Endodermal cell (in vitro differentiated cells): Measurements from ENCODE around the gene GCLC. TPM values are rescaled to one million over a fixed set of nuclear protein-coding genes. Genes with fewer than 3 reads are reported as not detected.

Experiments
- DNase-seq: peaks from one replicate; pipeline ENCODE4 v3.0.0-alpha.2; 2017
- H3K27ac ChIP-seq: 2 replicates; pipeline ENCODE4 v1.5.1; 2013; ENCODE audit warnings: mild to moderate bottlenecking, low read depth, low read length, moderate library complexity
- H3K27me3 ChIP-seq: 2 replicates; pipeline ENCODE4 v1.6.1; 2013; ENCODE audit warnings: mild to moderate bottlenecking, low read length, moderate library complexity; ENCODE audit not compliant: insufficient read depth, control insufficient read depth, poor library complexity, severe bottlenecking
- H3K36me3 ChIP-seq: 2 replicates; pipeline ENCODE4 v1.7.0; 2013; ENCODE audit warnings: mild to moderate bottlenecking, low read length, moderate library complexity; ENCODE audit not compliant: control insufficient read depth, insufficient read depth
- H3K4me1 ChIP-seq: one replicate; pipeline ENCODE4 v1.7.0; 2013; ENCODE audit warnings: low read length; ENCODE audit not compliant: control insufficient read depth, insufficient read depth
- H3K4me3 ChIP-seq: 2 replicates; pipeline ENCODE4 v1.5.1; 2013; ENCODE audit warnings: mild to moderate bottlenecking, low read length, moderate library complexity
- H3K9ac ChIP-seq: 2 replicates; pipeline ENCODE4 v1.6.1; 2013; ENCODE audit warnings: mild to moderate bottlenecking, low read length, moderate library complexity; ENCODE audit not compliant: poor library complexity, severe bottlenecking; ENCODE audit errors: extremely low read depth
- H3K9me3 ChIP-seq: 2 replicates; pipeline ENCODE4 v1.6.1; 2013; ENCODE audit warnings: mild to moderate bottlenecking, low read length, moderate library complexity; ENCODE audit not compliant: control insufficient read depth
- H3K27ac Mint-ChIP-seq: 2 replicates; pipeline ENCODE4 v1.8.0; 2020; ENCODE audit warnings: mixed read lengths
- H3K27me3 Mint-ChIP-seq: 2 replicates; pipeline ENCODE4 v1.8.0; 2021; ENCODE audit warnings: mild to moderate bottlenecking, mixed read lengths; ENCODE audit not compliant: insufficient read depth
- H3K36me3 Mint-ChIP-seq: 2 replicates; pipeline ENCODE4 v1.8.0; 2020; ENCODE audit warnings: low read depth, mixed read lengths
- H3K4me1 Mint-ChIP-seq: 2 replicates; pipeline ENCODE4 v1.8.0; 2020; ENCODE audit warnings: mixed read lengths
- H3K4me3 Mint-ChIP-seq: 2 replicates; pipeline ENCODE4 v1.8.0; 2020; ENCODE audit warnings: mild to moderate bottlenecking, moderate library complexity, mixed read lengths
- H3K9me3 Mint-ChIP-seq: 2 replicates; pipeline ENCODE4 v1.8.0; 2020; ENCODE audit warnings: mild to moderate bottlenecking, mixed read lengths
- WGBS, 2 experiments: methylation state at CpG; one replicate each; pipeline versions ENCODE4 v1.1.5 to v1.1.7; 2013; ENCODE audit warnings: missing lambda C conversion rate in 2 of 2, mixed read lengths in 1 of 2; ENCODE audit not compliant: insufficient coverage in 1 of 2, insufficient read length in 1 of 2; 5-methylcytosine and 5-hydroxymethylcytosine counted together
- total RNA-seq, 2 donors: library from RNA; stranded (reverse); fragmentation: NEBNext Ultra II Directional in 1 of 2; extraction: Animal tissue kit (Norgen Biotek cat#: 25700) in 1 of 2; gene quantifications; 2 replicates in 1 of 2; 3 replicates in 1 of 2; pipeline ENCODE4 v1.2.1, GENCODE V29; 2021
- TF ChIP-seq, protein P1 (sequence below): fragments of 200-600 bp; sonication (generic); conservative IDR thresholded peaks from 2 replicates; pipeline ENCODE4 v1.5.0; 2021; ENCODE audit warnings: antibody characterized with exemption, mild to moderate bottlenecking

Gene GCLC
- total RNA-seq, 2 donors from 2014 or later: 44.7 to 57.7 TPM

DNA sequence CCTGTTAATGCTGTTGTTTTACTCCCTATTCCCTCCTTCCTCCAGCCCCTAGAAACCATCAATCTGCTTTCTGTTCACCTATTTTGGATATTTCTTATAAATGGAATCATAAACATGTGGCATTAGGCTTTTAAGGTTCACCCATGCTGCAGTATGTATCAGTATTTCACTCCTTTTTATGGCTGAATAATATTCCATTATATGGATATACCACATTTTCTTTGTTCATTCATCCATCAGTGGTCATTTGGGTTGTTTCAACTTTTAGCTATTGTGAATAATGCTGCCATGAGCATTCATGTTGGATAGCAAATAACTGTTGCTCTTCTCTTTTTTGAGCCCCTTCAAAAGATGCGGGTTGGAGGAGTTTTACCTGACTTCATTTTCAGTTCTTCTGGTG is 89.2 kb downstream of the GCLC start:
- Mint-ChIP-seq H3K27ac (no peak overlapping the region), H3K4me1 (no peaks in the 10 kb centered on the region), H3K36me3 (no peaks in the 10 kb centered on the region), H3K4me3 (no peak overlapping the region), H3K27me3 (no peaks in the 10 kb centered on the region), H3K9me3 (peaks cover 4% of the 10 kb centered on the region)
- Histone ChIP-seq H3K9me3 (peaks cover 7% of the 10 kb centered on the region), H3K4me3 (no peak overlapping the region), H3K9ac (no peak overlapping the region), H3K36me3 (no peaks in the 10 kb centered on the region), H3K27me3 (no peaks in the 10 kb centered on the region), H3K27ac (no peak overlapping the region), H3K4me1 (no peaks in the 10 kb centered on the region)
- TF ChIP-seq, protein P1, sequence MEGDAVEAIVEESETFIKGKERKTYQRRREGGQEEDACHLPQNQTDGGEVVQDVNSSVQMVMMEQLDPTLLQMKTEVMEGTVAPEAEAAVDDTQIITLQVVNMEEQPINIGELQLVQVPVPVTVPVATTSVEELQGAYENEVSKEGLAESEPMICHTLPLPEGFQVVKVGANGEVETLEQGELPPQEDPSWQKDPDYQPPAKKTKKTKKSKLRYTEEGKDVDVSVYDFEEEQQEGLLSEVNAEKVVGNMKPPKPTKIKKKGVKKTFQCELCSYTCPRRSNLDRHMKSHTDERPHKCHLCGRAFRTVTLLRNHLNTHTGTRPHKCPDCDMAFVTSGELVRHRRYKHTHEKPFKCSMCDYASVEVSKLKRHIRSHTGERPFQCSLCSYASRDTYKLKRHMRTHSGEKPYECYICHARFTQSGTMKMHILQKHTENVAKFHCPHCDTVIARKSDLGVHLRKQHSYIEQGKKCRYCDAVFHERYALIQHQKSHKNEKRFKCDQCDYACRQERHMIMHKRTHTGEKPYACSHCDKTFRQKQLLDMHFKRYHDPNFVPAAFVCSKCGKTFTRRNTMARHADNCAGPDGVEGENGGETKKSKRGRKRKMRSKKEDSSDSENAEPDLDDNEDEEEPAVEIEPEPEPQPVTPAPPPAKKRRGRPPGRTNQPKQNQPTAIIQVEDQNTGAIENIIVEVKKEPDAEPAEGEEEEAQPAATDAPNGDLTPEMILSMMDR: no peak
- WGBS, 2 experiments: 93 to 100% methylated on average over 1 of the region's 1 CpG
- DNase-seq: no peak

DNA sequence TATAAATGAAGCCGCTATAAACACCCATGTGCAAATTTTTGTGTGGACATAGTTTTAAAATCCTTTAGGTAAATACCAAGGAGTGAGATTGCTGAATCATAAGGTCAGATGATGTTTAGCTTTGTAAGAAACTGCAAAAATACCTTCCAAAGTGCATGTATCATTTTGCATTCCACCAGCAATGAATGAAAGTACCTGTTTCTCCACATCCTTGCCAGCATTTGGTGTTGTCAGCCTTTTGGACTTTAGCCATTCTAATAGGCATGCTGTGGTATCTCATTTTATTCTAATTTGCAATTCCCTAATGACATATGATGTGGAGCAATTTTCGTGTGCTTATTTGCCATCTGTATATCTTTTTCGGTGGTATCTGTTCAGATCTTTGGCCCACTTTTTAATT is 93.7 kb downstream of the GCLC start:
- H3K9me3 ChIP-seq: peaks cover 7% of the 10 kb centered on the region
- H3K9me3 Mint-ChIP-seq: peaks cover 18% of the 10 kb centered on the region
- no peaks in the 10 kb centered on the region for H3K4me1 ChIP-seq
- no peak overlapping the region for H3K27ac ChIP-seq
- H3K36me3 Mint-ChIP-seq: no peaks in the 10 kb centered on the region
- TF ChIP-seq, protein P1: no peak
- no peaks in the 10 kb centered on the region for H3K27me3 ChIP-seq
- H3K4me1 Mint-ChIP-seq: no peaks in the 10 kb centered on the region
- H3K27ac Mint-ChIP-seq: no peak overlapping the region
- WGBS, 2 experiments: 93 to 100% methylated on average over 1 to 3 of the region's 3 CpGs
- H3K36me3 ChIP-seq: no peaks in the 10 kb centered on the region
- no peak overlapping the region for H3K4me3 Mint-ChIP-seq
- H3K27me3 Mint-ChIP-seq: no peaks in the 10 kb centered on the region
- no peak overlapping the region for H3K9ac ChIP-seq
- no peak for DNase-seq
- no peak overlapping the region for H3K4me3 ChIP-seq

DNA sequence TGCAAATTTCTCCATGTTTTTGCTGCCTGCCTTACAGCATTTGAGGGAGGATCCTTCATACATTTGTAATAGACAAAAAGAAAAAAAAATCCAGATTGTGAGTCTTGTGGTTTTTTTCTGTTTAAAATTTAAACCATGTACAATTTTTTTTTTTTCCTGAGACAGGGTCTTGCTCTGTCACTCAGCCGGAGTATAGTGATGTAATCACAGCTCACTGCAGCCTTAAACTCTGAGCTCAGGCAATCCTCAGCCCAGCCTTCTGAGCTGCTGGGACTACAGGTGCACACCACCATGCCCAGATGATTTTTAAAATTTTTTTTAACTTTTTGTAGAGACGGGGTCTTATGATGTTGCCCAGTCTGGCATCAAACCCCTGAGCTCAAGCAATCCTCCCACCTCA is 97.0 kb downstream of the GCLC start:
- TF ChIP-seq, protein P1: no peak
- H3K27ac Mint-ChIP-seq: no peak overlapping the region
- H3K36me3 ChIP-seq: no peaks in the 10 kb centered on the region
- WGBS, 2 experiments: 80 to 95% methylated on average over 1 to 2 of the region's 2 CpGs
- no peaks in the 10 kb centered on the region for H3K9me3 ChIP-seq
- H3K9me3 Mint-ChIP-seq: peaks cover 16% of the 10 kb centered on the region
- no peak overlapping the region for H3K4me3 ChIP-seq
- H3K4me1 ChIP-seq: no peaks in the 10 kb centered on the region
- H3K27me3 Mint-ChIP-seq: no peaks in the 10 kb centered on the region
- no peaks in the 10 kb centered on the region for H3K4me1 Mint-ChIP-seq
- no peak overlapping the region for H3K27ac ChIP-seq
- H3K4me3 Mint-ChIP-seq: no peak overlapping the region
- no peaks in the 10 kb centered on the region for H3K27me3 ChIP-seq
- no peaks in the 10 kb centered on the region for H3K36me3 Mint-ChIP-seq
- no peak for DNase-seq
- no peak overlapping the region for H3K9ac ChIP-seq

Other genes with a start within 250 kb of the GCLC start
- gene ELOVL5, start 196.2 kb downstream of the GCLC start, total RNA-seq: 100 to 1,000 TPM; 103 to 108 TPM
- under 1 TPM; 0.15 to 0.64 TPM for gene KLHL31, start 120.7 kb upstream of the GCLC start, total RNA-seq
- gene LRRC1, start 249.9 kb upstream of the GCLC start, total RNA-seq: 10 to 100 TPM; 14.1 to 15.3 TPM